ENCODE data around the gene SEMA3A.

The SEMA3A gene

DNA sequence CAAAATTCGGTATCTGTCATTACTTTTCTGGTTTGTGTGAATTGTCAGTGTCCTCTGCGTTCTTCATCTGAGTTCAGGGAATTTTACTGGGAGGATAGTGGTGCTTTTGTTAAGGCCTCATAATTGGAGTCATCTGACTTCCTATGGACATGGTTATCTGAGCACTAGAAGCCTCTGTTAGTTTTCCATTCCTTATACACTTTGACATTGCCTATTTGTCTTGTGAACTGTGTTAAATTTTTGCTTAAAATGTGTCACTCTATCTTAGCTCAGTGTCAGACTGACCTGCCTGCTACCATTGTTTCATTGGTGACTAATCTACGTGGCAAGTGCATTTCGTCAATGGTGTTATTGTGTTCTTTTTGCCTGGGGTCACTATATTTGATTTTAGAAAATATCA is 253.3 kb downstream of the SEMA3A start:
- TF ChIP-seq, protein P1, sequence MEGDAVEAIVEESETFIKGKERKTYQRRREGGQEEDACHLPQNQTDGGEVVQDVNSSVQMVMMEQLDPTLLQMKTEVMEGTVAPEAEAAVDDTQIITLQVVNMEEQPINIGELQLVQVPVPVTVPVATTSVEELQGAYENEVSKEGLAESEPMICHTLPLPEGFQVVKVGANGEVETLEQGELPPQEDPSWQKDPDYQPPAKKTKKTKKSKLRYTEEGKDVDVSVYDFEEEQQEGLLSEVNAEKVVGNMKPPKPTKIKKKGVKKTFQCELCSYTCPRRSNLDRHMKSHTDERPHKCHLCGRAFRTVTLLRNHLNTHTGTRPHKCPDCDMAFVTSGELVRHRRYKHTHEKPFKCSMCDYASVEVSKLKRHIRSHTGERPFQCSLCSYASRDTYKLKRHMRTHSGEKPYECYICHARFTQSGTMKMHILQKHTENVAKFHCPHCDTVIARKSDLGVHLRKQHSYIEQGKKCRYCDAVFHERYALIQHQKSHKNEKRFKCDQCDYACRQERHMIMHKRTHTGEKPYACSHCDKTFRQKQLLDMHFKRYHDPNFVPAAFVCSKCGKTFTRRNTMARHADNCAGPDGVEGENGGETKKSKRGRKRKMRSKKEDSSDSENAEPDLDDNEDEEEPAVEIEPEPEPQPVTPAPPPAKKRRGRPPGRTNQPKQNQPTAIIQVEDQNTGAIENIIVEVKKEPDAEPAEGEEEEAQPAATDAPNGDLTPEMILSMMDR (IDR thresholded peaks at IDR 0.05; ENCODE audit: control insufficient read depth, extremely low read depth, insufficient read depth) = no peak
- H3K4me3 ChIP-seq (ENCODE audit: low read depth, low read length) = no peak overlapping the region
- DNase-seq (ENCODE audit: low read depth) = no peak

DNA sequence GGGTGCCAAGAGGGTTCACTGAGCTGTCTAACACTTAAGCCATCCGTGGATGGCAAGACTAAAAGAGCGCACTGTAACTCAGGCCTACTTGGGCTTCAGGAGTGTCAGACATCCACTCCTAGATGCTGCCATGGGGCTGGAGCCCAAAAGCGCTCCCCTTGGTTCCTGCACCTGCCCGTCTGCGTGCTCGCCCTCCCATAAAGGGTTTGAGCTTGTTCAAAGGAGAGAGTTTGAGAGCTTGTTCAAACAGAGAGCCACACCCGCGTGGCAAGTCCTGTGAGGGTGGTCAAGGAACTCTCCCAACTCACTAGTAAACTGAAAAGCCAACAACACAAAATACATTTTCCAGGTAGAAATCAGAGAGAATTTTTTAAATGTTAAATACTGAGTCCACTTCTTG is 256.7 kb downstream of the SEMA3A start:
- TF ChIP-seq, protein P1 (IDR thresholded peaks at IDR 0.05; ENCODE audit: control insufficient read depth, extremely low read depth, insufficient read depth) = no peak
- no peak overlapping the region for H3K4me3 ChIP-seq (ENCODE audit: low read depth, low read length)

DNA sequence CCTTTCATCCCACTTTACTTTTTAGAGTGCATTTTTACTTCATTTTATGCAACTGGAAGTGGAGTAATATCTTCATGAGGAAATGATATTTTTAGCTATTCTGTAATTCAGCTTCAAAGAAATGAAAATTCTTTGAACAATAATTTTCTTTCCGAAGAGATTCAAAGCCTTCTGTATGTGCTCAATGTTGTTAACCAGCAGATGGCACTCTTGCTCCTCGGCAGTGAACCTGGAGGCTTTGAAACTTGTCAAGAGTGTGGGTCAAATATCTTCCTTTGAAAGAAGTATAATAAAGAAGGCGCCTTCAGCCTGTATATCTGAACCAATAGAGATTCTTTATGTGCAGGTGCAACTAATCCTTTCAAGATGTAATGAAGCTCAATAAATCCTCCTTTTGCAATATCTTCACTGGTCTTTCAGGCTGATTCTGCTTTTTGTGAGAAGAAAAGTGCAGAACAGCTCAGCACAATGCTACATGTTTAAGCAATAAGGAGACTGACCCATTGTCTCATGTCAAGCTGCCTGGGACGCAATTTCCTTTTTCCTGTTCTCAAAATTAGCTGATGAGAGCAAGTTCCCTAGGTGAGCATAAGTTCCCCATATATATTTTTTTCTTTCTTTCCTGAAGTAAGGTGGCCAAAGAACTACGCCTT is 258.4 kb downstream of the SEMA3A start:
- TF ChIP-seq, protein P1 (IDR thresholded peaks at IDR 0.05; ENCODE audit: control insufficient read depth, extremely low read depth, insufficient read depth) = peak; percentile 85
- H3K4me3 ChIP-seq (ENCODE audit: low read depth, low read length) = no peak overlapping the region
- peak; percentile 36 for DNase-seq (ENCODE audit: low read depth)

More for the DNA sequence above, 256.7 kb downstream of the SEMA3A start:
- no peak for DNase-seq (ENCODE audit: low read depth)

DNA sequence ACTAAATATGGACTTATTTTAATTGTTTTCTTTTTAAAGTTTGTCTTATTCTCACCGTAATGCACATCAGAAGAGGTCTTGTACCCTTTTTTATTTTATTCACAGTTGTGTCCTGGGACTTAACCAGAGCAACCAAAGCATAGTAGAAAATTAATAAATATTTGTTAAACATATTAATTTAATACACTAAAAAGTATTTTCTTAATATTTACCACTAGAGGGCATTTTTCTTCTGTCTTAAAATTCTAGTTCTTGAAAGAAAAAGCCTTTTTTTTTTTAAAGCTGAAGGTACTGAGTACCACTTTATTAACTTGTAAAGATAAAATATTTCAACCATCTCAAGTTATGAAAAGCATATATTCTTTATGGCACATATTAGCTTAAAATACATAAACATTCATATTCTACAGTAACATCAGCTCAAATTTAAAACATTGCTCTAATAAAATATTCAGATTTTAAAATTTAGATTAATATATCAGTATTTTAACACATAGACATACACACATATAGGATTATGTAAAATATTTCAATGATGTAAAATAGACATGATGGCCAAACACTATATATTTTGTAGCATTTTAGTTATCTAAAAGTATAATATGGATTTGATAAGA is 260.4 kb downstream of the SEMA3A start:
- TF ChIP-seq, protein P1 (IDR thresholded peaks at IDR 0.05; ENCODE audit: control insufficient read depth, extremely low read depth, insufficient read depth) = no peak
- DNase-seq (ENCODE audit: low read depth) = no peak
- H3K4me3 ChIP-seq (ENCODE audit: low read depth, low read length) = no peak overlapping the region

DNA sequence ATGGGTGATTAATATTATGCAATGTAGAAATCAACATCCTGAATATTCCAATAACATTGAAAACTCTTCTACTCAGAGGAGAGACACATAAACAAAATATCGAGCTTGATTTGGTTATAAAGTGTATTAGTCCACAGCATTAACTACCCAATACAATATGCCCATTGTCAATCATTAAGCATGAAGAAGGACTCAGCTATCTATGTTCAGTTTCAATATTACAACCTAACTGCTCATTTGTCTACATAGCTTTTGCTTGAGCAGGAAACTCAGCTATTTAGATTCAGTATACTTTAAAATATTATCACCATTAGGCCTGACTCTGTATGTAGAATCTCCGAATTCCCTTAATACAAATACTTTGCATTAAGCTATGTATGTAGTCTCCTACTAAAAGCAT is 262.6 kb downstream of the SEMA3A start:
- TF ChIP-seq, protein P1 (IDR thresholded peaks at IDR 0.05; ENCODE audit: control insufficient read depth, extremely low read depth, insufficient read depth) = no peak
- no peak for DNase-seq (ENCODE audit: low read depth)
- H3K4me3 ChIP-seq (ENCODE audit: low read depth, low read length) = no peak overlapping the region

DNA sequence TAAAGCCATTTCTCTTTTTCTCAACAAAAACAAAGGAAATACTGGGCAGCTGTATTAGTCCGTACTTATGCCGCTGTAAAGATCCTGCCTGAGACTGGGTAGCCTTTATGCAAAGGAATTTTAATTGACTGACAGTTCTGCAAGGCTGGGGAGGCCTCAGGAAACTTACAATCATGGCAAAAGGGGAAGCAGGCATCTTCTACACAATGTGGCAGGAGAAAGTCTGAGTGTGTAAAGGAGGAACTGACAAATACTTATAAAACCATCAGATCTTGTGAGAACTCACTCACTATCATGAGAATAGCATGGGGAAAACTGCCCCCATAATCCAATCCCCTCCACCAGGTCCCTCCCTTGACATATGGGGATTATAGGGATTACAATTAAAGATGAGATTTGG is 264.3 kb downstream of the SEMA3A start:
- H3K4me3 ChIP-seq (ENCODE audit: low read depth, low read length) = no peak overlapping the region
- no peak for DNase-seq (ENCODE audit: low read depth)
- TF ChIP-seq, protein P1 (IDR thresholded peaks at IDR 0.05; ENCODE audit: control insufficient read depth, extremely low read depth, insufficient read depth) = no peak

DNA sequence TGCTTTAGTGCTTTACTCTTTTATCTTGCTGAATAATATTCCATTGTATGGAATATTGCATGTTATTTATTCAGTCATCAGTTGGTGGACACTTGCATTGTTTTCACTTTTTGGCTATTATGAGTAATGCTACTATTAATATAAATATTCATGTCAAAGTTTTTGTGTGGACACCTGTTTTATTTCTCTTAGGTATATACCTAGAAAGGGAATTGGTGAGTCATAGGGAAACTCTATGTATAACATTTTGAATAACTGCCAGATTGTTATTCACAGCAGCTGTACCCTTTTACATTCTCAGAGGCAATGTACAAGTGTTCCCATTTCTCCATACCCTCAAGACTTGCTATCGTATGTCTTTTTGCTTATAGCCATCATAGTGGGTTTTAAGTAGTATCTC is 268.7 kb downstream of the SEMA3A start:
- DNase-seq (ENCODE audit: low read depth) = no peak
- TF ChIP-seq, protein P1 (IDR thresholded peaks at IDR 0.05; ENCODE audit: control insufficient read depth, extremely low read depth, insufficient read depth) = no peak
- H3K4me3 ChIP-seq (ENCODE audit: low read depth, low read length) = no peak overlapping the region
